Central memory CD8-positive, alpha-beta T cell (primary cell): ENCODE results near the gene GRHL3.
"Not testable (repeated sequence)": the region's sequence is repeated elsewhere in the genome, so short reads cannot be mapped to it uniquely, and the experiment has no call there.

ENCODE experiments used
- ATAC-seq: fragments of 150-1000 bp; cut with Tn5 transposase; replicated peaks from 2 replicates; pipeline ENCODE4 v1.10.0; 2022; ENCODE audit warnings: mild to moderate bottlenecking, moderate FRiP score, moderate number of reproducible peaks; ENCODE audit not compliant: poor library complexity, severe bottlenecking; ENCODE audit errors: extremely low read depth
- DNase-seq, 2 donors: peaks; one replicate each; pipeline ENCODE4 v3.0.0; 2021; ENCODE audit warnings: low spot score in 2 of 2
- H3K27ac Mint-ChIP-seq: one replicate; pipeline ENCODE4 v1.8.0; 2022; ENCODE audit warnings: low read depth, mild to moderate bottlenecking, moderate library complexity, mixed read lengths
- H3K27me3 Mint-ChIP-seq: one replicate; pipeline ENCODE4 v1.8.0; 2022; ENCODE audit warnings: mixed read lengths
- H3K36me3 Mint-ChIP-seq: one replicate; pipeline ENCODE4 v1.8.0; 2022; ENCODE audit warnings: mild to moderate bottlenecking, moderate library complexity, mixed read lengths; ENCODE audit not compliant: insufficient read depth
- H3K4me1 Mint-ChIP-seq: one replicate; pipeline ENCODE4 v1.8.0; 2022; ENCODE audit warnings: mixed read lengths
- H3K4me3 Mint-ChIP-seq: one replicate; pipeline ENCODE4 v1.8.0; 2022; ENCODE audit warnings: mild to moderate bottlenecking, moderate library complexity, mixed read lengths
- H3K9me3 Mint-ChIP-seq: one replicate; pipeline ENCODE4 v1.8.0; 2022; ENCODE audit warnings: mixed read lengths

GRHL3 gene

GRCh38 chr1:24285231-24285630, 33.9 kb upstream of the GRHL3 start:
- Mint-ChIP-seq H3K27me3 (no peaks in the 10 kb centered on the region), H3K4me1 (no peaks in the 10 kb centered on the region), H3K4me3 (no peak overlapping the region), H3K27ac (no peak overlapping the region), H3K36me3 (no peaks in the 10 kb centered on the region), H3K9me3 (no peaks in the 10 kb centered on the region)
- ATAC-seq (no peak), DNase-seq (no peak)

DNA sequence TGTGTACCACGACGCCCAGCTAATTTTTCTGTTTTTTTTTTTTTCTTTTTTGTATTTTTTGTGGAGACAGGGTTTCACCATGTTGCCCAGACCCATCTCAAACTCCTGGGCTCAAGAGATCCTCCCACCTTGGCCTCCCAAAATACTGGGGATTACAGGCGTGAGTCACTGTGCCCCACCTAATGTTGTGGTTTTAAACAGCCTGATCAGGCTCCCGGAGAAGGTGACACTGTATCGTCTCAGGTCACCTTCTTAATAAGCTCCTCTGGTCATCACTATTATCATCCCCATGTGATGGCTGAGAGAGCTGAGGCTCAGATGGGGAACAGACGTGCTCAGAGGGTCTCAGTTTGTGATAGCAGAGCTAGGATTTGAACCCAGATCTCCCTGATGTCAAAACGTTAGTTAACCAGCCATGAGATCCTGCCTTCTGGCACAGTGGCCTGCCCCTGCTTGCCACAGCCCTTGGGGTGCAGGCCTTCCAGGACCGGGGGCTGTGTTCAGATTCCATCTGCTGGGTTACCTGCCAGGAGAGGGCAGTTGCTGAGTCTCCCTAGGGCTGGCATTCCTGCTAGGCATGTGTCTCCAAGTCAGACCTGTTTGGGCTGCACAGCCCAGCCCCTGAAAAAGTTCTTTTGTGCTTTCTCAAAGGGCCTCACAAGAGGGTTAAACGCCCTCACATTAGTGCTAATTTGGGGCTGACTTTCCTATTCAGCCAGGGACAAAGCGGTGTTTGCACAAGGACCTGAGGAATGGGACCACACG, 32.7 kb upstream of the GRHL3 start:
- Mint-ChIP-seq H3K9me3 (no peaks in the 10 kb centered on the region), H3K4me1 (no peaks in the 10 kb centered on the region), H3K27ac (no peak overlapping the region), H3K36me3 (no peaks in the 10 kb centered on the region), H3K4me3 (no peak overlapping the region), H3K27me3 (peaks cover 1% of the 10 kb centered on the region)
- ATAC-seq: no peak
- DNase-seq: no peak

DNA sequence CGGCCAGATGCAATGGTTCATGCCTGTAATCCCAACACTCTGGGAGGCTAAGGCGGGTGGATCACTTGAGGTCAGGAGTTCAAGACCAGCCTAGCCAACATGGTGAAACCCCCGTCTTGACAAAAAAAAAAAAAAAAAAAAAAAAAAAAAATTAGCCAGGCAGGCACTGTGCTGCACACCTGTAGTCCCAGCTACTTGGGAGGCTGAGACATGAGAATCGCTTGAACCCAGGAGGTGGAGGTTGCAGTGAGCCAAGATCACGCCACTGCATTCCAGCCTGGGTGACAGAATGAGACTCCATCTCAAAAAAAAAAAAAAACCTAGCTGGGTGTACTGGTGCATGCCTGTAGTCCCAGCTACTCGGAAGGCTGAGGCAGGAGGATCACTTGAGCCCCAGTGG, 31.4 kb upstream of the GRHL3 start:
- not testable (repeated sequence) for H3K27me3 Mint-ChIP-seq, H3K4me1 Mint-ChIP-seq, DNase-seq, H3K9me3 Mint-ChIP-seq, ATAC-seq, H3K36me3 Mint-ChIP-seq, H3K4me3 Mint-ChIP-seq, H3K27ac Mint-ChIP-seq

GRCh38 chr1:24288479-24288878, 30.7 kb upstream of the GRHL3 start:
- Mint-ChIP-seq H3K27me3 (peaks cover 8% of the 10 kb centered on the region), H3K36me3 (no peaks in the 10 kb centered on the region), H3K9me3 (no peaks in the 10 kb centered on the region), H3K4me3 (no peak overlapping the region), H3K27ac (no peak overlapping the region), H3K4me1 (no peaks in the 10 kb centered on the region)
- ATAC-seq (no peak), DNase-seq (no peak)

GRCh38 chr1:24289937-24290595, 29.1 kb upstream of the GRHL3 start:
- H3K36me3 Mint-ChIP-seq: no peaks in the 10 kb centered on the region
- H3K4me1 Mint-ChIP-seq: no peaks in the 10 kb centered on the region
- ATAC-seq: no peak
- no peak overlapping the region for H3K4me3 Mint-ChIP-seq
- DNase-seq: no peak
- H3K27me3 Mint-ChIP-seq: peaks cover 8% of the 10 kb centered on the region
- no peaks in the 10 kb centered on the region for H3K9me3 Mint-ChIP-seq
- H3K27ac Mint-ChIP-seq: no peak overlapping the region

GRCh38 chr1:24290933-24291487, 28.1 kb upstream of the GRHL3 start:
- Mint-ChIP-seq H3K4me3 (no peak overlapping the region), H3K4me1 (no peaks in the 10 kb centered on the region), H3K36me3 (no peaks in the 10 kb centered on the region), H3K9me3 (no peaks in the 10 kb centered on the region), H3K27ac (no peak overlapping the region), H3K27me3 (peaks cover 8% of the 10 kb centered on the region)
- DNase-seq (no peak), ATAC-seq (no peak)

DNA sequence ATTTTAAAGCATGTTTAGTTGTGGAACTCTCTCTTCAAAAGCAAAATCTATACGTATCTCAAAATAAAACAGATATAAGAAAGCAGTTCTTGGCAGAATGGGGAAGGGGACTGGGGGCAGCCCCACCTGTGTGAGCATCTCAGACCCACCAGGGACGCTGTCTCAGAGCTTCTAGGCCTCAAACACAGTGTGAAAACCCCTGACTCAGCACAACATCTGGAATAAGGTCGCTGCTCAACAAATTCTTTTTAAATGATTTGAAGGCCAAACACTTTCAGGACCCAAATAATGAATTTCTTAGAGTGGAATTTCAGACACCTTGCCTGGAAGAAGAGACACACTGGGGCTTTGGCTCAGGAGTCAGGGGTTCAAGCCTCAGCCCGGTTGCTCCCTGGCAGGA, 27.1 kb upstream of the GRHL3 start:
- ATAC-seq: no peak
- H3K27me3 Mint-ChIP-seq: peaks cover 8% of the 10 kb centered on the region
- no peak for DNase-seq
- H3K36me3 Mint-ChIP-seq: no peaks in the 10 kb centered on the region
- no peak overlapping the region for H3K27ac Mint-ChIP-seq
- H3K4me3 Mint-ChIP-seq: no peak overlapping the region
- H3K4me1 Mint-ChIP-seq: no peaks in the 10 kb centered on the region
- no peaks in the 10 kb centered on the region for H3K9me3 Mint-ChIP-seq

DNA sequence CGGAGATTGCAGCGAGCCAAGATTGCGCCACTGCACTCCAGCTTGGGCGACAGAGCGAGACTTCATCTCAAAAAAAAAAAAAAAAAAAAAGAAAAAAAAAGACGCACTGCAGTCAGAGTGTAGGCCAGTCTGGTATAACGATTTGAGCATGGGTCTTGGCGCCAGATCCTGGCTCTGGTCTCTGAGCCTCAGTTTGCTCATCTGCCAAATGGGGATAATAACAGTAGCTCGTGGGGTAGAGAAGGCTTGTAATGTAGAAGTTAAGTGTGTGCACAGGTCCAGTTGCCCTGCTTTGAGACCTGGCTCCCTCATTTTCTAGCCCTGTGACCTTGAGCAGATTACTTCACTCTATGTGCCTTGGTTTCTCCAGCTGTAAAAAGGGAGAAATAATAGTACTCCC, 26.3 kb upstream of the GRHL3 start:
- H3K36me3 Mint-ChIP-seq: no peaks in the 10 kb centered on the region
- DNase-seq (no peak), ATAC-seq (no peak)
- no peak overlapping the region for H3K4me3 Mint-ChIP-seq
- no peaks in the 10 kb centered on the region for H3K4me1 Mint-ChIP-seq
- peaks cover 15% of the 10 kb centered on the region for H3K27me3 Mint-ChIP-seq
- no peaks in the 10 kb centered on the region for H3K9me3 Mint-ChIP-seq
- H3K27ac Mint-ChIP-seq: no peak overlapping the region

GRCh38 chr1:24293392-24294227, 25.5 kb upstream of the GRHL3 start:
- Mint-ChIP-seq H3K27me3 (peaks cover 22% of the 10 kb centered on the region), H3K27ac (no peak overlapping the region), H3K9me3 (no peaks in the 10 kb centered on the region), H3K36me3 (no peaks in the 10 kb centered on the region), H3K4me1 (no peaks in the 10 kb centered on the region), H3K4me3 (no peak overlapping the region)
- no peak for ATAC-seq
- DNase-seq: no peak

DNA sequence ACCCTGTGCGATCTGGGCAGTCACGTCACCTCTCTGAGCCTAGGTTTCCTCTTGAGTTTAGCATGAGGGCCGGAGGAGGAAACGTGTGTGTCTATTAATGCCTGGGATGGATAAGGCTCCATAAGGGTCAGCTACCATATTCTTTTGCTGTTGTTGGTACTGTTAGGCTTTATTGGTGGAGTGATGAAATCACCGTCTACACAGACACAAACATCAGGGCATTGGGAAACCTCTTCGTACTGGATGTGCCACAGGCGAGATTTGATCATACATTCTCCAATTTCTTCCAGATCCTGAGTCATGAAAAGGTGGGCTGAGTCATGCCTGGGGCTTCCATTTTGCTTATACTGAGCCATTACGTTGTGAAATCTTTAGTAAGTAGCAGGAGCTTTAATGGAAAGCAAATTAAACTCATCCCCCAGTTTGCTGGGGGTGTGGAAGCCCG, 24.9 kb upstream of the GRHL3 start:
- Mint-ChIP-seq H3K9me3 (no peaks in the 10 kb centered on the region), H3K27me3 (peaks cover 24% of the 10 kb centered on the region), H3K4me1 (no peaks in the 10 kb centered on the region), H3K4me3 (no peak overlapping the region), H3K36me3 (no peaks in the 10 kb centered on the region), H3K27ac (no peak overlapping the region)
- DNase-seq (no peak), ATAC-seq (no peak)

- DNase-seq (no peak), ATAC-seq (no peak)
- no peaks in the 10 kb centered on the region for H3K9me3 Mint-ChIP-seq
- no peak overlapping the region for H3K27ac Mint-ChIP-seq
- H3K4me3 Mint-ChIP-seq: no peak overlapping the region
- H3K4me1 Mint-ChIP-seq: no peaks in the 10 kb centered on the region
- peaks cover 24% of the 10 kb centered on the region for H3K27me3 Mint-ChIP-seq
- no peaks in the 10 kb centered on the region for H3K36me3 Mint-ChIP-seq
Measured at GRCh38 chr1:24294716-24295371, 24.3 kb upstream of the GRHL3 start.

- H3K27ac Mint-ChIP-seq: no peak overlapping the region
- no peak for DNase-seq
- H3K27me3 Mint-ChIP-seq: peaks cover 24% of the 10 kb centered on the region
- H3K4me3 Mint-ChIP-seq: no peak overlapping the region
- H3K4me1 Mint-ChIP-seq: no peaks in the 10 kb centered on the region
- no peaks in the 10 kb centered on the region for H3K36me3 Mint-ChIP-seq
- no peak for ATAC-seq
- H3K9me3 Mint-ChIP-seq: no peaks in the 10 kb centered on the region
Measured at GRCh38 chr1:24295535-24295934, 23.6 kb upstream of the GRHL3 start.
